Right forelimb (tissue), 1 donor: ENCODE measurements around the gene BLACAT1.
"Not testable (repeated sequence)": the region's sequence is repeated elsewhere in the genome, so short reads cannot be mapped to it uniquely, and the experiment has no call there.

ENCODE experiments used
- DNase-seq: peaks from one replicate; pipeline ENCODE4 v3.0.0-alpha.2; 2018

The BLACAT1 gene

GRCh38 chr1:205438213-205439158, 17.4 kb downstream of the BLACAT1 start:
- peak; percentile 74 for DNase-seq

GRCh38 chr1:205437570-205437969, 18.3 kb downstream of the BLACAT1 start:
- no peak for DNase-seq

- no peak for DNase-seq
Measured at GRCh38 chr1:205436776-205437410, 19.0 kb downstream of the BLACAT1 start.

- no peak for DNase-seq
Measured at GRCh38 chr1:205435578-205436573, 20.0 kb downstream of the BLACAT1 start.

GRCh38 chr1:205434738-205435137, 21.1 kb downstream of the BLACAT1 start:
- DNase-seq: no peak

GRCh38 chr1:205432692-205433091, 23.2 kb downstream of the BLACAT1 start:
- not testable (repeated sequence) for DNase-seq

GRCh38 chr1:205432116-205432515, 23.7 kb downstream of the BLACAT1 start:
- no peak for DNase-seq

- DNase-seq: peak; percentile 71
Measured at GRCh38 chr1:205430696-205431305, 25.0 kb downstream of the BLACAT1 start.

GRCh38 chr1:205429762-205430695, 25.8 kb downstream of the BLACAT1 start:
- DNase-seq: no peak

GRCh38 chr1:205424901-205425600, 30.8 kb downstream of the BLACAT1 start:
- DNase-seq: no peak

- no peak for DNase-seq
Measured at GRCh38 chr1:205423814-205424399, 31.9 kb downstream of the BLACAT1 start.

GRCh38 chr1:205422993-205423642, 32.7 kb downstream of the BLACAT1 start:
- no peak for DNase-seq

- DNase-seq: no peak
Measured at GRCh38 chr1:205421798-205422197, 34.0 kb downstream of the BLACAT1 start, which contains the start of gene LEMD1. Gene LEMD1, minus strand, starts transcription at chr1:205422056. Its CDS starts 1,520 bp downstream, at chr1:205420536.

GRCh38 chr1:205420938-205421337, 34.9 kb downstream of the BLACAT1 start:
- no peak for DNase-seq

- DNase-seq: no peak
Measured at GRCh38 chr1:205417870-205418635, 37.8 kb downstream of the BLACAT1 start.

- DNase-seq: no peak
Measured at GRCh38 chr1:205416322-205416721, 39.5 kb downstream of the BLACAT1 start.

GRCh38 chr1:205410581-205411298, 45.1 kb downstream of the BLACAT1 start:
- no peak for DNase-seq

GRCh38 chr1:205407970-205408369, 47.9 kb downstream of the BLACAT1 start:
- DNase-seq: no peak
